Activated CD8-positive, alpha-beta memory T cell treated with anti-CD3 and anti-CD28 coated beads, Interleukin-2, amount 50 U/mL, for 1 hour (primary cell): ENCODE data around the gene SCN10A.

Source experiments
- DNase-seq: peaks from one replicate; pipeline ENCODE4 v3.0.0-alpha.2; 2020; ENCODE audit errors: extremely low read depth

SCN10A gene

GRCh38 chr3:38720465-38720864 is 95.6 kb downstream of the SCN10A start:
- DNase-seq = no peak

GRCh38 chr3:38717355-38718240 is 98.4 kb downstream of the SCN10A start:
- DNase-seq = no peak

- DNase-seq = no peak
These were observed 102.9 kb downstream of the SCN10A start for GRCh38 chr3:38713121-38713520.

GRCh38 chr3:38711321-38711720 is 104.7 kb downstream of the SCN10A start:
- no peak for DNase-seq

- no peak for DNase-seq
These were observed 108.3 kb downstream of the SCN10A start for GRCh38 chr3:38707730-38708129.

GRCh38 chr3:38706961-38707360 is 109.1 kb downstream of the SCN10A start:
- no peak for DNase-seq

GRCh38 chr3:38702231-38702630 is 113.8 kb downstream of the SCN10A start:
- no peak for DNase-seq

GRCh38 chr3:38698760-38699159 is 117.3 kb downstream of the SCN10A start:
- no peak for DNase-seq

- no peak for DNase-seq
These were observed 118.0 kb downstream of the SCN10A start for GRCh38 chr3:38698061-38698460.

GRCh38 chr3:38696034-38696433 is 120.0 kb downstream of the SCN10A start:
- DNase-seq = no peak

- no peak for DNase-seq
These were observed 125.8 kb downstream of the SCN10A start for GRCh38 chr3:38690185-38690584.

GRCh38 chr3:38689774-38690173 is 126.2 kb downstream of the SCN10A start:
- no peak for DNase-seq

GRCh38 chr3:38689346-38689745 is 126.7 kb downstream of the SCN10A start:
- no peak for DNase-seq

GRCh38 chr3:38687321-38687720 is 128.7 kb downstream of the SCN10A start:
- DNase-seq = no peak

- no peak for DNase-seq
These were observed 131.5 kb downstream of the SCN10A start for GRCh38 chr3:38684546-38684945.

- no peak for DNase-seq
These were observed 146.3 kb downstream of the SCN10A start for GRCh38 chr3:38669668-38670067.

GRCh38 chr3:38662544-38662943 is 153.5 kb downstream of the SCN10A start:
- no peak for DNase-seq

GRCh38 chr3:38658841-38659240 is 157.2 kb downstream of the SCN10A start:
- no peak for DNase-seq

- no peak for DNase-seq
These were observed 158.6 kb downstream of the SCN10A start for GRCh38 chr3:38657369-38657768.

- no peak for DNase-seq
These were observed 160.2 kb downstream of the SCN10A start for GRCh38 chr3:38655708-38656300.

- no peak for DNase-seq
These were observed 162.1 kb downstream of the SCN10A start for GRCh38 chr3:38653685-38654537.

- DNase-seq = no peak
These were observed 163.1 kb downstream of the SCN10A start for GRCh38 chr3:38652934-38653333.
